WERI-Rb-1 (cell line): ENCODE data around the gene CRP.
"Not testable (repeated sequence)": the region's sequence is repeated elsewhere in the genome, so short reads cannot be mapped to it uniquely, and the experiment has no call there.

ENCODE experiments used
- DNase-seq: peaks from one replicate; pipeline ENCODE4 v3.0.0-alpha.2; 2020
- H3K27ac ChIP-seq: fragments of 250-450 bp; sonication (Bioruptor Pico); 2 replicates; pipeline ENCODE4 v1.5.1; 2020; ENCODE audit warnings: mild to moderate bottlenecking, moderate library complexity
- H3K27me3 ChIP-seq: fragments of 250-450 bp; sonication (Bioruptor Pico); 2 replicates; pipeline ENCODE4 v1.5.1; 2021; ENCODE audit warnings: mild to moderate bottlenecking, low read depth, moderate library complexity; ENCODE audit not compliant: insufficient read depth, severe bottlenecking
- H3K36me3 ChIP-seq: fragments of 250-450 bp; sonication (Bioruptor Pico); 2 replicates; pipeline ENCODE4 v1.5.1; 2020; ENCODE audit warnings: mild to moderate bottlenecking, moderate library complexity
- H3K4me3 ChIP-seq: 2 replicates; pipeline ENCODE4 v1.5.1; 2011; ENCODE audit warnings: low read depth, mild to moderate bottlenecking, control low read depth, low read length
- H3K9me3 ChIP-seq: fragments of 250-450 bp; sonication (Bioruptor Pico); 2 replicates; pipeline ENCODE4 v1.5.1; 2021; ENCODE audit warnings: mild to moderate bottlenecking, moderate library complexity; ENCODE audit not compliant: severe bottlenecking
- CTCF ChIP-seq: IDR thresholded peaks from 2 replicates; pipeline ENCODE4 v1.5.1; 2011; ENCODE audit warnings: low read depth, mild to moderate bottlenecking, control low read depth, inconsistent platforms, low read length

CRP gene

GRCh38 chr1:159737238-159737916, 23.0 kb upstream of the CRP start:
- no peak for TF ChIP-seq CTCF
- peaks cover 2% of the 10 kb centered on the region for H3K9me3 ChIP-seq
- no peaks in the 10 kb centered on the region for H3K36me3 ChIP-seq
- no peak overlapping the region for H3K4me3 ChIP-seq
- H3K27ac ChIP-seq, result no peak overlapping the region
- H3K27me3 ChIP-seq, result peaks cover 43% of the 10 kb centered on the region
- DNase-seq, result no peak

GRCh38 chr1:159723188-159723587, 8.8 kb upstream of the CRP start:
- H3K4me3 ChIP-seq, DNase-seq, H3K36me3 ChIP-seq, H3K27ac ChIP-seq: not testable (repeated sequence)
- Histone ChIP-seq H3K9me3 (peaks cover 20% of the 10 kb centered on the region), H3K27me3 (peaks cover 69% of the 10 kb centered on the region)

GRCh38 chr1:159719990-159720389, 5.6 kb upstream of the CRP start:
- no peak for DNase-seq
- TF ChIP-seq CTCF, result no peak
- H3K36me3 ChIP-seq, result no peaks in the 10 kb centered on the region
- H3K9me3 ChIP-seq, result peaks cover 25% of the 10 kb centered on the region
- no peak overlapping the region for H3K4me3 ChIP-seq
- H3K27me3 ChIP-seq, result peaks cover 67% of the 10 kb centered on the region
- no peak overlapping the region for H3K27ac ChIP-seq

- peaks cover 76% of the 10 kb centered on the region for H3K27me3 ChIP-seq
- TF ChIP-seq CTCF, result no peak
- H3K4me3 ChIP-seq, result no peak overlapping the region
- H3K27ac ChIP-seq, result no peak overlapping the region
- no peak for DNase-seq
- peaks cover 14% of the 10 kb centered on the region for H3K9me3 ChIP-seq
- no peaks in the 10 kb centered on the region for H3K36me3 ChIP-seq
These were observed 1.5 kb upstream of the CRP start for GRCh38 chr1:159715855-159716254.

GRCh38 chr1:159712080-159712479, 2.3 kb downstream of the CRP start:
- no peaks in the 10 kb centered on the region for H3K36me3 ChIP-seq
- TF ChIP-seq CTCF, result no peak
- no peak overlapping the region for H3K27ac ChIP-seq
- H3K4me3 ChIP-seq, result no peak overlapping the region
- H3K27me3 ChIP-seq, result peaks cover 93% of the 10 kb centered on the region
- no peaks in the 10 kb centered on the region for H3K9me3 ChIP-seq
- no peak for DNase-seq

- Histone ChIP-seq H3K4me3 (no peak overlapping the region), H3K9me3 (no peaks in the 10 kb centered on the region), H3K36me3 (no peaks in the 10 kb centered on the region), H3K27me3 (peaks cover 100% of the 10 kb centered on the region), H3K27ac (no peak overlapping the region)
- no peak for DNase-seq
- no peak for TF ChIP-seq CTCF
These were observed 6.7 kb downstream of the CRP start for GRCh38 chr1:159707472-159708260.
